Liver (tissue), 3 donors: ENCODE results near the gene DPM1.

ENCODE experiments used
- EGR1 ChIP-seq, 2 donors: IDR thresholded peaks; 2 replicates each; pipeline ENCODE4 v1.6.1; 2016 to 2018; ENCODE audit warnings: antibody characterized with exemption in 2 of 2, low read depth in 2 of 2
- GABPA ChIP-seq, 2 donors: IDR thresholded peaks in 1 of 2; conservative IDR thresholded peaks in 1 of 2; 2 replicates each; pipeline ENCODE4 v1.6.1; 2016; ENCODE audit warnings: antibody characterized with exemption in 2 of 2, mild to moderate bottlenecking in 1 of 2, moderate library complexity in 1 of 2
- HNF4A ChIP-seq, 2 donors: conservative IDR thresholded peaks; 2 replicates each; pipeline ENCODE4 v1.6.1; 2016; ENCODE audit warnings: antibody characterized with exemption in 2 of 2, mild to moderate bottlenecking in 2 of 2
- JUND ChIP-seq, 2 donors: IDR thresholded peaks; 2 replicates each; pipeline ENCODE4 v1.6.1; 2016; ENCODE audit warnings: antibody characterized with exemption in 2 of 2
- RXRA ChIP-seq, 2 donors: IDR thresholded peaks; 2 replicates each; pipeline ENCODE4 v1.6.1; 2017 to 2018; ENCODE audit warnings: antibody characterized with exemption in 2 of 2, mild to moderate bottlenecking in 1 of 2
- TAF1 ChIP-seq: conservative IDR thresholded peaks from 2 replicates; pipeline ENCODE4 v1.6.1; 2016; ENCODE audit warnings: antibody characterized with exemption, mild to moderate bottlenecking
- TF ChIP-seq, protein P1 (sequence below): fragments of 150-350 bp; IDR thresholded peaks from 2 replicates; pipeline ENCODE4 v1.5.1; 2017; ENCODE audit warnings: improper control_type of control experiment, low read depth, low read length; ENCODE audit not compliant: missing input control
- TF ChIP-seq, protein P2 (sequence below): IDR thresholded peaks from 2 replicates; pipeline ENCODE4 v1.6.1; 2016; ENCODE audit warnings: antibody characterized with exemption, mild to moderate bottlenecking
- TF ChIP-seq, protein P3 (sequence below): IDR thresholded peaks from 2 replicates; pipeline ENCODE4 v1.6.1; 2016; ENCODE audit warnings: antibody characterized with exemption
- TF ChIP-seq, protein P4 (sequence below): IDR thresholded peaks from 2 replicates; pipeline ENCODE4 v1.6.1; 2016; ENCODE audit warnings: antibody characterized with exemption
- donor health status: healthy.
- donor health status: healthy.

DNA sequence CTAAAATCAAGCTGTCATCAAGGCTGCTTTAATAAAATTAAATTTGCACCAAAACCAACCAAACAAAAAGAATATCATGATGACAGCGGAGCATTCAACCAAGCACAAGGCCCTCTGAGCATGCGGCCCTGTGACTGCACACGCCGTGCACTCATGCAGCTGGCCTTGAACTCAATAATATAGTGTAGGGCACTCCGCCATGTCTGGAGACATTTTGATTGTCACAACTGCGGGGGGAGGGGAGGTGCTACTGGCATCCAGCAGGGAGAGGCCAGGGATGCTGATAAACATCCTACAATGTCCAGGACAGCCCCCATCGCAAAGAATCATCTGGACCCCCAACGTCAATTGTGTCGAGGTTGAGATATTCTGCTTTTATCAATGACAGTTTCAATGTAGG lies 10.0 kb upstream of the DPM1 start:
- TF ChIP-seq HNF4A (conservative IDR thresholded peaks at IDR 0.05) (no peak), GABPA (IDR thresholded peaks at IDR 0.05 in 1 of 2, conservative IDR thresholded peaks at IDR 0.05 in 1 of 2) (no peak), EGR1 (IDR thresholded peaks at IDR 0.05; ENCODE audit: low read depth in 2 of 2) (no peak), RXRA (IDR thresholded peaks at IDR 0.05) (no peak), TAF1 (no peak), JUND (IDR thresholded peaks at IDR 0.05) (no peak)
- TF ChIP-seq, protein P1, sequence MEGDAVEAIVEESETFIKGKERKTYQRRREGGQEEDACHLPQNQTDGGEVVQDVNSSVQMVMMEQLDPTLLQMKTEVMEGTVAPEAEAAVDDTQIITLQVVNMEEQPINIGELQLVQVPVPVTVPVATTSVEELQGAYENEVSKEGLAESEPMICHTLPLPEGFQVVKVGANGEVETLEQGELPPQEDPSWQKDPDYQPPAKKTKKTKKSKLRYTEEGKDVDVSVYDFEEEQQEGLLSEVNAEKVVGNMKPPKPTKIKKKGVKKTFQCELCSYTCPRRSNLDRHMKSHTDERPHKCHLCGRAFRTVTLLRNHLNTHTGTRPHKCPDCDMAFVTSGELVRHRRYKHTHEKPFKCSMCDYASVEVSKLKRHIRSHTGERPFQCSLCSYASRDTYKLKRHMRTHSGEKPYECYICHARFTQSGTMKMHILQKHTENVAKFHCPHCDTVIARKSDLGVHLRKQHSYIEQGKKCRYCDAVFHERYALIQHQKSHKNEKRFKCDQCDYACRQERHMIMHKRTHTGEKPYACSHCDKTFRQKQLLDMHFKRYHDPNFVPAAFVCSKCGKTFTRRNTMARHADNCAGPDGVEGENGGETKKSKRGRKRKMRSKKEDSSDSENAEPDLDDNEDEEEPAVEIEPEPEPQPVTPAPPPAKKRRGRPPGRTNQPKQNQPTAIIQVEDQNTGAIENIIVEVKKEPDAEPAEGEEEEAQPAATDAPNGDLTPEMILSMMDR, result no peak
- TF ChIP-seq, protein P2, sequence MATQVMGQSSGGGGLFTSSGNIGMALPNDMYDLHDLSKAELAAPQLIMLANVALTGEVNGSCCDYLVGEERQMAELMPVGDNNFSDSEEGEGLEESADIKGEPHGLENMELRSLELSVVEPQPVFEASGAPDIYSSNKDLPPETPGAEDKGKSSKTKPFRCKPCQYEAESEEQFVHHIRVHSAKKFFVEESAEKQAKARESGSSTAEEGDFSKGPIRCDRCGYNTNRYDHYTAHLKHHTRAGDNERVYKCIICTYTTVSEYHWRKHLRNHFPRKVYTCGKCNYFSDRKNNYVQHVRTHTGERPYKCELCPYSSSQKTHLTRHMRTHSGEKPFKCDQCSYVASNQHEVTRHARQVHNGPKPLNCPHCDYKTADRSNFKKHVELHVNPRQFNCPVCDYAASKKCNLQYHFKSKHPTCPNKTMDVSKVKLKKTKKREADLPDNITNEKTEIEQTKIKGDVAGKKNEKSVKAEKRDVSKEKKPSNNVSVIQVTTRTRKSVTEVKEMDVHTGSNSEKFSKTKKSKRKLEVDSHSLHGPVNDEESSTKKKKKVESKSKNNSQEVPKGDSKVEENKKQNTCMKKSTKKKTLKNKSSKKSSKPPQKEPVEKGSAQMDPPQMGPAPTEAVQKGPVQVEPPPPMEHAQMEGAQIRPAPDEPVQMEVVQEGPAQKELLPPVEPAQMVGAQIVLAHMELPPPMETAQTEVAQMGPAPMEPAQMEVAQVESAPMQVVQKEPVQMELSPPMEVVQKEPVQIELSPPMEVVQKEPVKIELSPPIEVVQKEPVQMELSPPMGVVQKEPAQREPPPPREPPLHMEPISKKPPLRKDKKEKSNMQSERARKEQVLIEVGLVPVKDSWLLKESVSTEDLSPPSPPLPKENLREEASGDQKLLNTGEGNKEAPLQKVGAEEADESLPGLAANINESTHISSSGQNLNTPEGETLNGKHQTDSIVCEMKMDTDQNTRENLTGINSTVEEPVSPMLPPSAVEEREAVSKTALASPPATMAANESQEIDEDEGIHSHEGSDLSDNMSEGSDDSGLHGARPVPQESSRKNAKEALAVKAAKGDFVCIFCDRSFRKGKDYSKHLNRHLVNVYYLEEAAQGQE, result no peak
- TF ChIP-seq, protein P3, sequence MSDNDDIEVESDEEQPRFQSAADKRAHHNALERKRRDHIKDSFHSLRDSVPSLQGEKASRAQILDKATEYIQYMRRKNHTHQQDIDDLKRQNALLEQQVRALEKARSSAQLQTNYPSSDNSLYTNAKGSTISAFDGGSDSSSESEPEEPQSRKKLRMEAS, result no peak
- TF ChIP-seq, protein P4, sequence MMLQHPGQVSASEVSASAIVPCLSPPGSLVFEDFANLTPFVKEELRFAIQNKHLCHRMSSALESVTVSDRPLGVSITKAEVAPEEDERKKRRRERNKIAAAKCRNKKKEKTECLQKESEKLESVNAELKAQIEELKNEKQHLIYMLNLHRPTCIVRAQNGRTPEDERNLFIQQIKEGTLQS, result no peak
